ENCODE measurements around the gene PFKFB3. TPM values are rescaled to one million over a fixed set of nuclear protein-coding genes. Genes with fewer than 3 reads are reported as not detected.

The PFKFB3 gene
- total and polyA plus RNA-seq, 2 of the 4 experiments (the other 2 are of a cell fraction): 34.1 to 45.5 TPM

GRCh38 chr10:6274040-6274439 lies 71.3 kb downstream of the PFKFB3 start:
- Histone ChIP-seq H2AFZ (replicated peaks; ENCODE audit: low read length, poor library complexity) (no peak overlapping the region), H3K4me3 (ENCODE audit: insufficient read depth, low read depth, low read length) (no peak overlapping the region), H3K79me1 (ENCODE audit: low read depth in 1 of 2, low read length in 2 of 2) (0 out of 4 replicates have a peak, but pooled peaks cover 0 to 8% of the 10 kb centered on the region in 2 experiments), H3K27me3 (ENCODE audit: control insufficient read depth, insufficient read depth, low read length) (no peaks in the 10 kb centered on the region), H4K5ac (ENCODE audit: low read depth, low read length) (no peak overlapping the region), H3K23ac (ENCODE audit: low read depth, low read length) (no peak overlapping the region), H2BK15ac (ENCODE audit: low read depth, low read length) (peak overlapping the region; percentile 62; the same call in 1 of the 3 replicates), H2BK120ac (ENCODE audit: low read depth, low read length) (no peak overlapping the region), H4K20me1 (ENCODE audit: insufficient read depth, low read length) (no peaks in the 10 kb centered on the region), H2BK20ac (ENCODE audit: low read depth, low read length) (no peak overlapping the region), H3K56ac (ENCODE audit: extremely low read depth, insufficient read depth, low read length) (no peak overlapping the region), H3K27ac (ENCODE audit: insufficient read depth, low read length) (0 out of 2 replicates have a peak overlapping the region, but pooled peaks have one; percentile 1), H2AK9ac (replicated peaks; ENCODE audit: low read depth, low read length, poor library complexity) (no peak overlapping the region), H3K14ac (replicated peaks; ENCODE audit: low read depth, low read length) (no peak overlapping the region), H3K9ac (ENCODE audit: low read depth, low read length) (no peak overlapping the region), H3K4ac (ENCODE audit: low read depth, low read length) (0 out of 2 replicates have a peak overlapping the region, but pooled peaks have one; percentile 7), H3K4me1 (ENCODE audit: control insufficient read depth, insufficient read depth, low read length) (peaks cover 5% of the 10 kb centered on the region), H2AK5ac (ENCODE audit: low read depth, low read length) (no peak overlapping the region), H3K36me3 (ENCODE audit: control insufficient read depth, insufficient read depth, low read length) (no peaks in the 10 kb centered on the region), H3K9me1 (ENCODE audit: insufficient read depth, low read length) (peaks cover 19% of the 10 kb centered on the region), H4K8ac (ENCODE audit: low read depth in 2 of 2, low read length in 2 of 2) (peak overlapping the region; percentile 9 to 84; a peak in 3 of 4 replicates), H3K18ac (ENCODE audit: low read depth, low read length) (no peak overlapping the region), H2BK5ac (ENCODE audit: low read depth, low read length, poor library complexity, severe bottlenecking) (no peak overlapping the region), H3K9me3 (ENCODE audit: control insufficient read depth, insufficient read depth, low read length) (no peaks in the 10 kb centered on the region), H3K4me2 (ENCODE audit: low read depth, low read length) (no peak overlapping the region), H4K91ac (ENCODE audit: insufficient read depth, low read depth, low read length) (no peak overlapping the region; the same call in 1 of the 2 replicates)
- in situ Hi-C loops (cut with MboI; ENCODE audit: low sequenced_read_pairs): no loop called here
- ATAC-seq (ENCODE audit: low read depth) (no peak), DNase-seq (peak; percentile 31)
- intact Hi-C loops (cut with micrococcal nuclease): no loop called here
- ChIA-PET CTCF (no interaction called here), POLR2A (ENCODE audit: unreplicated experiment) (no interaction called here)
- dilution Hi-C loops (cut with HindIII; ENCODE audit: low sequenced_read_pairs, unreplicated experiment): no loop called here
- no CpG with 5 or more reads among the region's 4 CpGs for WGBS, 2 experiments (ENCODE audit: extremely low coverage in 2 of 2, insufficient read length in 1 of 2)
- no TSS peak for BruUV-seq (replicated peaks)
- TF ChIP-seq RFX5 (IDR thresholded peaks at IDR 0.05; ENCODE audit: low read depth, low read length): no peak
- TF ChIP-seq CEBPB (IDR thresholded peaks at IDR 0.05; ENCODE audit: low read depth, low read length): peak; percentile 93
